Fibroblast of skin of scalp (primary cell): ENCODE data around the gene CHRM2. TPM values are rescaled to one million over a fixed set of nuclear protein-coding genes. Genes with fewer than 3 reads are reported as not detected.
"Not testable (repeated sequence)": the region's sequence is repeated elsewhere in the genome, so short reads cannot be mapped to it uniquely, and the experiment has no call there.

Experiments used
- DNase-seq: peaks from one replicate; pipeline ENCODE4 v3.0.0-alpha.2; 2013
- polyA plus RNA-seq, 2 experiments: library from polyadenylated mRNA; unstranded; fragments of 120-200 nt; gene quantifications; one replicate each; pipeline ENCODE4 v1.2.1, GENCODE V29; 2013; ENCODE audit not compliant: insufficient read length in 2 of 2

CHRM2 gene
- polyA plus RNA-seq (2013, experiment 1 of 2; ENCODE audit: insufficient read length): 1.3 TPM
- 1.5 TPM for polyA plus RNA-seq (2013, experiment 2 of 2; ENCODE audit: insufficient read length)

DNA sequence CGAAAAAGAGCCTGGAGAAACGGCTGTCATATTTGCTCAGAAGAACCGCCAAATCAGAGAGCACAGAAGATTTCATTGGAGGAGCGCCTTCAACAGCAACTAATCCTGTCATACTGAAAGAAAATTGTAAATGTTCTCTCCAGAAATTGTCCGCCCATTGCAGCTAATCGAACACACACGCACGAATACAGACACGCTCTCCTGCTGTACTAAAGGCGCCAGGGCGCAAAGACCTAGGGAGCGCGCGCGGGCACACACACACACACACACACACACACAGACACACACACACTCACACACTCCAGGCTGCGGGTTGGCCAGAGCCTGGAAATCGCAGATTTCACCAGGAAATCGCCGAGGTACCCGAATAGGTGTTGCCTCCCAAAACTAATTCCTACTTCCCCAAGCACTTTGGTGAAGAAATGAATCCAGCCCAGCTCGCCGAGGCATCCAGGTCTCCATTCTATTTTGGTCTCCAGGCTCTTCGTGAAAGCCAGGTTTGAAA, at the start of gene CHRM2:
Gene CHRM2, plus strand, starts transcription at position 157 of the 505 bp plus-strand sequence. CDS start 146,214 bp downstream, outside the sequence.
- peak; percentile 11 for DNase-seq

DNA sequence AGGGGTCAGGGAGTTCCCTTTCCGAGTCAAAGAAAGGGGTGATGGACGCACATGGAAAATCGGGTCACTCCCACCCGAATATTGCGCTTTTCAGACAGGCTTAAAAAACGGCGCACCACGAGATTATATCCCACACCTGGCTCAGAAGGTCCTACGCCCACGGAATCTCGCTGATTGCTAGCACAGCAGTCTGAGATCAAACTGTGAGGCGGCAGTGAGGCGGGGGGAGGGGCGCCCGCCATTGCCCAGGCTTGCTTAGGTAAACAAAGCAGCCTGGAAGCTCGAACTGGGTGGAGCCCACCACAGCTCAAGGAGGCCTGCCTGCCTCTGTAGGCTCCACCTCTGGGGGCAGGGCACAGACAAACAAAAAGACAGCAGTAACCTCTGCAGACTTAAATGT, 37.1 kb upstream of the CHRM2 start:
- DNase-seq: not testable (repeated sequence)

DNA sequence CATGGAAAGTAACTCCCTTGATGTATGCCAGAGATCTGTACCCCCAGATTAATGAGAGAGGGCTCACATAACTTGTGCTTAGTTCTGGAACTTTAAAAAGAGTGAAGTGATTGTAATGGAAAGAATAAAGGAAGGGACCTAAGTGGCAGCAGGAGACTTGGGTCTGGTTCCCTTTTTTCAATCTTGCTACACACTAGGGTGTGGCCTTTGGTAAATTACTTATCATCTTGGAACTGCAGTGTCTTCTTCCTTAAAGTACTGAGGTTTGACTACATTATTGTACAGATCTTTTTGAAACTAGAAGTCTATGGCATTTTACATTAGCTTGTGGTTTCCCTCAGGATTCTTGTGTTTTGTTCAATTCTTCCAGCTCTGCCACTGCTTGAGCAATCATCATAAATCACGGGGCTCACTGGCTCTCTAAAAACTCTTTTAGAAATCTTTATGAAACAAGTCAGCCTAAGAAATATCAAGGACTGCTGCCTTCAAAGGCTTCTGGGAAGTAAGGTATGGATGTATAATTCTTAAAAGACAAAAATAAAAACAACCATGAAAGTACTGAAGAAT, 22.5 kb upstream of the CHRM2 start:
- no peak for DNase-seq

DNA sequence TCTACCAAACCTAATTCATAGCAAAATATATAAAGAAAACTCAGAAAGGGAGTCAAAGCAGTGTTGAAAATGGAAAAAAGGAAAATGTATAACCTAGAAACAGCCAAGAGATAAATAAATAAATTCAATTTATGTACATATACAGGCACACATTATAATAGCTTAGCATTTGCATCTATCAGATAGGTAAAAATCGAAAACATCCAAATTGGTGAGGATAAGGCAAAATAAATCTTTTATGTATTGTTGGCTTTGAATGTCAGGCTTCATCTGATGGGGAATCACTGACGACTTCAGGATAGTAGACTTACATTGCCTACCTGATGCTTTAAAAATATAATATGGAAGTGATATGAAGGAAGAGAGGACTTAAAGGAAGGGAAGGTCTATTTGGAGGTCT, 20.6 kb upstream of the CHRM2 start:
- DNase-seq: no peak

DNA sequence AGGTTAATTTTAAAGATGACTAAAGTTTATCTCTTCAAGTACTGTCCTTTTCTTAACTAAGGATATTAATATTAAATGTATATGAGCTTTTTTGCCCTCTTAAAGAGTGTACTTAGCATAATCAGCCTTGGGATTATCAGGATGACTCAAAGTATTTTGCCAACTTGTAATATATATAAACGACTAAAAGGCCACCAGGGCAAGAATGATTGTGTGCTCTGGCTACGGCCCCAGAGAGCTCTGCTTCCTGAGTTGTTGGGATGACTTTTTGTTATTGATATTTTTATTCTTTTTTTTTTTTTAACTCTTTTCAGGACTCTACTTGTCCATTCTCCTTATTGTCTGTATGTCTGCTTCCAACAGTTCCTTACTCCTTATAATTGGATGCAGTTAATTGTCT, 14.8 kb upstream of the CHRM2 start:
- no peak for DNase-seq

DNA sequence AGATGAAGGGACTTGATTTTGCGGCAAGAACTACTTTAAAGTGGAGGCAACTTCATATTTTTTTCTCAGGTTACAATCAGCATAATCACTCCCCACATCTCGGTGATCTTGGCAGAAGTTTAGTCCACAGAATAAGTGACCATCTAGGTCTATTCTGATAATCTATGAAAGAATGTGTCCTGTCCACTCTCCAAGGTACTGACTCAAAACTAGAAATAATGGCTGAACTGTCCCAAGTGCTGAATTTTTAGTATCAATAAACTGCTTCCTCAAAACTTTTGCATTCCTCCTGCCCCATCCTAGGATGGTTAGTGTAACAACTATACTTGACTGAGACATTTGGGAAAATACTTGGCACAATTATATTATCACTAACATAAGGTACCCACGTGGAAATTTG, 10.9 kb upstream of the CHRM2 start:
- peak; percentile 30 for DNase-seq

DNA sequence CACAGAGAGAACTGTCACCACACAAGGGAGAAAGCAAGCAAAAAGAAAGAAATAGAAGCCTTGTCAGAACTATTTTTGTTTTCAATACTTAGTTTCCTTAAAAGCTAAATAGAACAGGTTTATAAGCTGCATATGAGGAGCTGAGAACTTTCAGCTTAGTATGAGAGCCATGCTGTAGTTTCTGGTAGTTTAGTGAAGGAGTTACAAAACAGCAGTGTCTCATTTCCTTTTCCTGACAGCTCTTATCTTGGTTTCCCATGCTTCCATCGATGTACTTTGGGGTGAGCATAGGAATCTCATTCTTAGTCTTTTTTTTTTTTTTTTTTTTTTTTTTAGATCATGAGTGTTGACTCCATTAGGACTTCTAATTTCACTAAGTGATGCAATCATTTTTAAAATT, 8.6 kb upstream of the CHRM2 start:
- no peak for DNase-seq

DNA sequence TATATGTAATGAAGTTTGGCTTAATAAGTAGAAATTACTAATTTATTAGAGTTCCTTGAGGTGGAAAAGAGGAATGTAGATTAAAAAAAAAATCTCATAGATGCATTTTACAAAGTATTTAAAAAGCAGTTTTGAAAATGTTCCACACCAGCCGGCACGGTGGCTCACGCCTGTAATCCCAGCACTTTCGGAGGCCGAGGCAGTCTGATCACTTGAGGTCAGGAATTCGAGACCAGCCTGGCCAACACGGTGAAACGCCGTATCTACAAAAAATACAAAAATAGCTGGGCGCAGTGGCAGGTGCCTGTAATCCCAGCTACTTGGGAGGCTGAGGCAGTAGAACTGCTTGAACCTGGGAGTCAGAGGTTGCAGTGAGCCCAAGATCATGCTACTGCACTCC, 3.2 kb upstream of the CHRM2 start:
- DNase-seq: no peak

DNA sequence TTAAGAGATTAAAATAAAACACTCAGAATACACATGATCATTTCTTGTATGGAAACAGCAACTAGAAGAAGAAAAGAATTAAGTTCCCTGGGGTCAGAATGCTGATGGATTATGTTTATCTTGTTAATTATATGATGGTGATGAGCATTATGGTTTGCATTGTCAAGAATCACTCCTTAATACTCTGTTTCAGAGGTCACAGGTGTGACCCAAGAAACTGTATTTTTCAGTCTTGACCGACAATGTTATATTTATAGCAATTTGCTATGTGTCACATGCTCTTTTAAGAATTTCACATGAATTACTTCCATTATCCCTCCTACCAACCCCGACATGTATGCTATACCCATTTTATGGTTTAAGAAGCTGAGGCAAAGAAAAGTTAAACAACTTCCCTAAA, 2.7 kb upstream of the CHRM2 start:
- no peak for DNase-seq

DNA sequence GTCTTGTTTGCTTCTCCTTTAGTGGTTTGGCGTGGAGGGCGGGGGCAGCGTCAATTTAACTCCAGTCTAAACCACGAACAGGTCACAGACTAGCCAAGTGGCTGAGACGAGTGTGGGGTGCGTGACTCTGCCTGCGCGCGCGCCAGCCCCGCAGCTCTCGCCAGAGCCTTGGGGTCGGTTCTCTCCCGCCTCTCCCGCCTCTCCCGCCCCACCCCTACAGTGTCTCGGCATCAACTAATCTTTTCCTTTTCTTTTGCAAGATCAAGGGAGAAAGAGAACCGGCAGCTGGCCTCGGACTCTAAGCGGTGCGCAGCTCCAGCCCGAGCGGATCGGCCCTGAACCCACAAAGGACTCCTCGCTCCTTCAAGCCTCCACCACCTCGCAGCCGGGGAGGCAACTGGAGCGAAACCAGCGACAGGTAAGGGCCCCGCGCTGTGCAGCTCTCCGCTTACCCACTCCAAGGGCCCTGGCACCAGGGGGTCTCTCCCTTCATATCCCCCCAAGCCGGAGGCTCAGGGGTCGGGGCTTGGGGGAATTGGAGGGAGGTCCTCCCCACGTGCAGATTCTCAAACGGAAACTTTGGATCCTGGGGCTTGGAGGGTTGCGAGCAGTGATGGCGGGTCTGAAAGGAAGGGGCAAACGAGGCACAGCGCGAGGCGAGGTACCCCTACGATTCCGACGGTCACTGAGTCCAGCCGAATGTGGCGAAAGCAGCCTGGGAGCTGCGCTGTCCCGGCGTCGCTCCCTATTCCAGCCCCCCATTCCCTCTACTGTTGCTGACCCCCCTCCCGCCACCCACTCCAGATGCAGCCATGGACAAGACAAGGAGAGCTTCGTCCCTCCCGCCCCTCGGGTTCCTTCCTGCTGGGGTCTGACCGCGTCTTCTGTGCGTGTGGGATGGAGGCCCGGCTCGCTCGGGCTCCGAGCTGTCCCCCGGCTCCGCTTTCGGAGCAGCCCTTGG, 829 bp downstream of the CHRM2 start:
- DNase-seq: peak; percentile 5

DNA sequence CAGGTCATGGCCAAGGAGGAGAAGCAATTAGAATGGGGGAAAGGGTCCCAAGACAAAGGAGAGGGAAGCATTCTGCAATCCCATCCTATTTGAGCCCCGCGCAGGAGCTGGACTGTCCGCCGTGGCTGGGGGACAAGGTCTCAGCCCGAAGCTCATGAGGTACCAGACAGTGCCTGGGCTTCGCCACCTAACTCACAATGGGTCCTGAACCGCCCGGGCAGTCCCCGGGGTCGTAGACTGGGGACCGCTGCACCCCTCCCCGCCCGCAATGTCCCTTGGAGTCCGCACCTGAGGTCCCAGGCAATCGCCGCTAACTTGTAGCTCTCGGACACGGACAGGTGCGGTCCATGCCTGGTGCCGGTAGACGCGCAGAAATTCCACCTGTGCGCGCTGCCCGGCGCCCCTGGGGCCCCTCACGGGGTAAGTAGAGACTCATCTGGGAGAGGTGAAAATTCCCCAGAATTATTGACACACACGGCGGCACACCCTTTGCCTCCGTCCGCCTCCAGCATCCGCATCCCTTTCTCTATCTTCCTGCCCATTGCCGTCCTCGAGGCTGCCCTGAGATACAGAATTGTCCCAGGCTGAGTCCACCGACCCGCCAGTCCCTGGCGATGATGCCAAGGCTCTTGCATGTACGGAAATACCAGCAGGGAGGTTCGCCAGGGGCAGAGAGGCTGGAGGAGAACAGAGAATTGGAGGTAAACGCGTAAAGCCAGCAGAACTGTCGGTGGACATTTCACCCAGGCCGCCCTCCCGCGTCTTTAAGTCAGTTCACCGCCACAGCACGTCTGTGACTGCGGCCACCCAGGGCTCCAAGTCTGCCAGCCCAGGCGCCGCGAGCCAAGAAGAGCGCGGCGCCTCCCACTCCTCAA, 1.8 kb downstream of the CHRM2 start:
- peak; percentile 4 for DNase-seq

DNA sequence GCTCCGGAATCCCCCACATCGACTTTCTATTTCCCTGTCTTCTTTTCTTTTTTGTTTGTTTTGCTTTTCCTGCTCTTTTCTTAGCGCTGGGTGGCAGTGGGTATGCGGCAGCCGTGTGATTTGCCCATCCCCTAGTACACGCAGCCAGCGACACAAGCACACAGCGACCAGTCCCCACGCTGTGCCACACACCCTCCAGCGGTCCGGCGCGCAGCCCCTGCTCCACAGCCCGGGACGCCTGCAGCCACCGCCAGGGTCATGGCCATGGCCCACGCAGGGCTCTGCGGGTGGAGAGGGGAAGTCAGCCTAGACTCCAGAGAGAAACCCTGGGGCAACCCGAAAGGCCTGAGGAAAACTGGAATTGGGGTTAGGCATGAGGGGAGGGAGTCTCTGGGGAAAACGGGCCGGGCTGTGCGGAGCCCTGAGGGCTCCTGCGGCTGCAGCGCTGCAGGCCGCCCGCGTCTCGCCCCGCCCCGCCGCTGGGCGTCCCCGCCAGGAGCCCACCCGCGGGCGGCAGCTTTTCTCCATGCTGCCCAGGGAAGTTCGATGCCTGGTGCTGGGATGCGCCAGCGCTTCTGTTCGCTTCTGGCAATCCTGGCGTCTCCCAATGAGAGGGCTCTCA, 2.5 kb downstream of the CHRM2 start:
- peak; percentile 2 for DNase-seq

DNA sequence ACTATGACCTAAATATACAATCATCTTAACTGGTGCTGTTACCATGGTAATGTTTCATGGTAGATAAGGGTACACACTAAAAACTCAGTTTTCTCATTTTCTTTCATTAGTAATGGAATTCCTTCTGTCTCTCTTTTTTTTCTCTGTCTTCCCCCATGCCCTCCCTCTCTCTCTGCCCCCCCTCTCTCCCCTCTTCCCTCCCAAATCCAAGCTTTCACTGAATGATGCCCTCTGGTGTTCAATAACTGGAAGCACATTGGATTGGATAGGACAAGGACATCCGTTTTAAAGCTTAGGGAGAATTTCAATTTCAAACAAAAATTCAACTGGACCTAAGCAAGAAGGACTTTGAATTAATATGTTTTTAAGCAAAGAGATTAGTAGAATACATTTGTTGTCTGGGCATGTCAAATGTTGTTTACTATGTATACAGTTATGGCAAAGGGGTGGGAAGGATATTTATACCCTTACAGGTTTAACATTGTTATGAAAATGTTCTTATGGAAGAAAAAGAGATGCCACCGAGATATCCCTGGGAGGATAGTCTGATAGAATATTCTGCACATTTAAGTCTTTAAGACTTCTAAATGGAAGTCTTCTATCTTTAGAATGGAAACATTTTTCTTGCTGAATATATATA, 6.1 kb downstream of the CHRM2 start:
- DNase-seq: peak; percentile 25

DNA sequence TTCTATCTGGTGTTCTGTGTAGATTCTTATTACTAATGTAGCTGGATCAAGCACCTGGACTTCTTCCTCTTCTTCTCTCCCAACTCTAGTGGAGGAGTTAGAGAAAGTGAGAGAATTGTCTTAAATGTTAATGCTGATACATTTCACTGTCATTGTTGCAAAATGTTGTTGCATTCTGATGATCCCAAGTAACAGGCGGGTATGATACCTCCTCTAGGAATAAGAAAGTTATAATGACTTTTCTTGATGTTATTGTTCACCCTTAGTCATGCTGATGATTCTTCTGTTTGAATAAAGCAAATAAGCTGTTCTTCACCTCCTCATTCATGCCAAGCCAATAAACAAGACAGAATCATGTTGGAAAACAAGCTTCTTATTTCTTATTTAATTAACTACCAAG, 9.1 kb downstream of the CHRM2 start:
- DNase-seq: no peak

DNA sequence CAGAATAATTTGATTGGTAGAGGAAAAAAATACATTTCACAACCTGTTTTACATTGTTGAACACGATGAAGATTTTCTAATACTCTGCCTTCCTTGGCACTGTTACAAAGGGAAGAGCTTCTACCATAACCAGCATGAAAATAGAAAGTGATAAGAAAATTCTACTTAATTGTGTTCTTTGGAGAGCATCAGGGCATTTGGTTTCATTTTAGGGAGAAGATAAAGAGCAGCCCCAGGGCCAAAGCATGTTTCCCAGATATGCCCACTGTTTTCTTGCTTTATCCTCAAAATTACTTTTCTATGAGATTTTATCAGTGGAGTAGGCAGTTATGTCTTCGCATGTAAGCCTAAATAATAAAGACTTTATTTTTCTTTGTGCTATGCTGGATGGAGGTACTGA, 9.5 kb downstream of the CHRM2 start:
- DNase-seq: no peak

DNA sequence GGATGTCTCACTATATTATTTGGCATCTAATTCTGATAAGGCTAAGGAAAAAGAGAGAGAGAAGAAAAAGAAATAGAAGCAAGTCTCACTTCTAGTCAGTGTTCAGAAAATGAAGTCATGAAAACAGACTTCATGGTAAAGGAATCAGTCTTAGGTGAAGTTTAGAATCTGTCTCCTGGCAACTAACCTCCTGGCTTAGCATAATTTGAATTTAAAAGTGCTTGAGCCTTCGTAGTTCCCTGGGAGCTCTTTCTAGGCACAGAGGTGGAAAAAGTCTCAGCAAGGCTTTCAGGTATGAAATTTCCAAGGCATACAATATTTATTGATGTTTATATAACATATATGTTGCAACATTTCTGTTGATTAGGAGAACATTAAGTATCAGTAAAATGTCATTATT, 10.4 kb downstream of the CHRM2 start:
- DNase-seq: no peak

DNA sequence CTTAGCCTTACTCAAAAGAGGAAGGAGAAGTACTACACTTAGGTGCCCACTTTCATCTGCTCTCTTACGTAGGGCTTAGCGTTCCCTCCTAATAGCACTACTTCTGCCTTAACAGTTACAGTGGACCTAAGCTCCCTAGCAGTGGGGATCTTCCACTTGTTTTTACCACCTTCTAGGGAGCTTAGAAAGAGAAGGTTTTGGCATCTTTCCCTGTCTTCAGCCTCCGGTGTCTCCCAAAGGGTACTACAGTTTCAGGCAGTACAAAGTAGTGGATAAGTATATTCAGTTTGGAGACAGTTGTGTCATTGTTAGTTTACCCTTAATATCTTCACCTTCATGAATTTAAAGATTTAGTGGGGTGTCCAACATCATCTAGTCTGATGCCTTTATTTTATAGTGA, 14.6 kb downstream of the CHRM2 start:
- no peak for DNase-seq

DNA sequence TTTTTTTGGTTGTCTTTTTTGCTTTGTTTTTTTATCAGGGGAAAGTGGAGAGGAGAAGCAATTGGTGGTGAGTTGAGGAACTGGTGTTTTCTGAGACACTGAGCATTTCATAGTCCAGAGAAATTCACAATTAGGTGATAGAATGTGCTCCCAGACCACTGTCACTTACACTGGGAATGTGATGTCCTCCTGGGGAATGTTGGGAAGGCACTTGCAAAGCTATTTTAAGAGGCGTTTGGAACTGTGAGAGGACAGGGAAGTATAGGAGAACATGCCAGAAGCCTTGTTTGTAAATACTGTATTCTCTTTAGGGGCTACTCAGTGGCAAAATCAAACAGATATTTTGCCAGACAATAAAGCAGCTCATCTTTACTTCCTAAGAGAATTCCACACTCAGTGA, 16.0 kb downstream of the CHRM2 start:
- no peak for DNase-seq

DNA sequence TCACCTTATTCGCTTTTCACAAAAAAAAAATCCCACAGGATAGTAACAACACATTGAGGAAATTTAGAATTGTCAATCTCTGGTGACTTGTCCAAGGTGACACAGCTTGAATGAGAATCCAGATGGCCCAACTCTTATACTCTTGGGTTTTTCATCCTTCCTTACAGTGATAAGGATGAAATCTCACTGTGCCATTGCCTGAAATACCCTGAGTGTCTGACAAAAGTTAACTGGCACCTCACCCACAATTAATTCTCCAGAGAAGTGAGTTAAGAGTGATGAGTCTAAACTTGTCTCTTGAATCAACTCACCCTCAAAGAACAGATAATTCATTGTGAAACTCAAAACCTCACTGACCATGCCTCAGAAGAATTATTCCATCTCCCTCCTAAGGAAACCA, 18.9 kb downstream of the CHRM2 start:
- no peak for DNase-seq

DNA sequence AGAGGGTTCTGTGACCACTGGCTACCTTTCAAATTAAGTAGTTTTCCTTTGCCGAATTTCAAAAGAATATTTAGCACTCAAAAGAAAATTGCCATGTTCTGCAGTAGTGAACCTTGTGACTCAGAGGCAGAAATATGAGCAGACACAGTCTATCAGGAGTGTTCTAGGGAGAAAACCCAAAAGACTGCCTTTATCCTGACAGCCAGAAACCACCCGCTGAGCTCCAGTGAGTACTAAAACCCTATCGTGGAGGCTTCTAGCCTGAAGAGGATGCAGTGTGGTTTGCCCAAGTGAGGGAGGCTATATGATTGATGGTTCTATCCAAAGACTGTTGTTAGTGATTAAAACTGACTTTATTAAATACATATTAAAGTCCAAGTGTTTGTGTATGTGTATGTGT, 21.9 kb downstream of the CHRM2 start:
- DNase-seq: peak; percentile 26

DNA sequence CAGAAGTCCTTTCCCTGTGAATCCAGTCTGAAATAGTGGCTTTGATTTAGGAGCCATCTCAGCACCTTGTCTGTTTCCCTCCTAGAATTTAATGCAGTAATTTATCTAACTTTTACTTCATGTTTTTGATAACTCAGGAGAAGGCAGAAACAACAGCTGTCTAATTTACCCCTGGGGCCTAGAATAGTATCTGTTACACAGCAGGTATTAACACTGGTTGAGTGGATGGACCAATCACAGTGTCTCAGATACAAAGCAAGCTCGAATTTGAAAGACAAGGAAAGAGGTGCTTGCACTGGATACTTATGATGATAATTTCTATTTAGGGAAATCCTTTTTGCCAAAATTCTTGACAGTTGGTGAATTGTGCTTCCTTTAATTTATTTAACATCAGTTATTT, 23.4 kb downstream of the CHRM2 start:
- DNase-seq: no peak

DNA sequence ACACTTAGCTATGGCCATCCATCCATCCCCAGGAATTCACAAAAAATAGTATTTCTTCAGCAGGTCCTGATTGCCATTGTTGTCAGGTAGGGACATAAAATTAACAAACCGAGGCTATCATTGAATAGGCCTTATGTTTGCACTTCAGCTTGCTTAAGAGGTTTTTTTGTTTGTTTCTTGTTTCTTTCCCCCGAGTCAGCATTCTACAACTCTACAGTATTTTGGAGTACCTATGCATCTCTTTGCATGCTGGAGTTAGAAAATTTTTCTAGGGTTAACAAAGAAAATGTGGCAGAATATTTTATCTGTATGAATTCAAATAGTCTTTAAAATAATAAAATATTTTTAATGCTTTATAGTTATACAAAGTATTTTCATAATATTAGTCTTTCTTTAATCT, 26.3 kb downstream of the CHRM2 start:
- no peak for DNase-seq
